Vagina (tissue), 2 donors: ENCODE results near the gene OAS2. TPM values are rescaled to one million over a fixed set of nuclear protein-coding genes. Genes with fewer than 3 reads are reported as not detected.

Experiments
- DNase-seq, 2 donors: peaks; one replicate each; pipeline ENCODE4 v3.0.0-alpha.2; 2017; ENCODE audit errors: extremely low spot score in 2 of 2
- H3K27ac ChIP-seq: fragments of 200-600 bp; sonication (generic); one replicate; pipeline ENCODE4 v1.5.1; 2019
- H3K27me3 ChIP-seq: fragments of 200-600 bp; sonication (generic); one replicate; pipeline ENCODE4 v1.5.1; 2019
- H3K36me3 ChIP-seq, 2 donors: fragments of 200-600 bp; sonication (generic); one replicate each; pipeline ENCODE4 v1.5.1; 2017 to 2019
- H3K4me1 ChIP-seq: fragments of 200-600 bp; sonication (generic); one replicate; pipeline ENCODE4 v1.5.1; 2019
- H3K4me3 ChIP-seq, 2 donors: fragments of 200-600 bp; sonication (generic); 1 replicate in 1 of 2; 2 replicates in 1 of 2; pipeline ENCODE4 v1.5.1; 2016 to 2019
- H3K9me3 ChIP-seq: fragments of 200-600 bp; sonication (generic); one replicate; pipeline ENCODE4 v1.5.1; 2019
- POLR2A ChIP-seq, 2 donors: fragments of 450-650 bp; IDR thresholded peaks; one replicate each; pipeline ENCODE4 v1.6.1; 2017; ENCODE audit warnings: antibody characterized with exemption in 2 of 2, mild to moderate bottlenecking in 2 of 2, moderate library complexity in 2 of 2
- POLR2AphosphoS5 ChIP-seq, 2 donors: sonication (generic); formaldehyde crosslinking; IDR thresholded peaks; one replicate each; pipeline ENCODE4 v1.9.0; 2017; ENCODE audit warnings: antibody characterized with exemption in 2 of 2, mild to moderate bottlenecking in 2 of 2, low read depth in 1 of 2; ENCODE audit not compliant: insufficient read depth in 1 of 2
- intact Hi-C: fragments of 100-400 bp; cut with DNase I; formaldehyde crosslinking; loops from one replicate; pipeline ENCODE4 v1.15.1; 2023
- total RNA-seq: library from RNA; depleted of rRNA; stranded (reverse); fragments of >200 nt; gene quantifications from one replicate; pipeline ENCODE4 v1.2.3, GENCODE V29; 2016
- TF ChIP-seq, protein P1 (sequence below), 3 experiments: fragments of 450-650 bp in 2 of 3; fragments of 200-600 bp in 1 of 3; sonication (generic) in 1 of 3; IDR thresholded peaks; one replicate each; pipeline ENCODE4 v1.5.1; 2017 to 2019; ENCODE audit warnings: antibody characterized with exemption in 3 of 3, mild to moderate bottlenecking in 2 of 3, moderate library complexity in 2 of 3

Gene OAS2
- total RNA-seq, 1 donor from 2014 or later, result 14.0 TPM

DNA sequence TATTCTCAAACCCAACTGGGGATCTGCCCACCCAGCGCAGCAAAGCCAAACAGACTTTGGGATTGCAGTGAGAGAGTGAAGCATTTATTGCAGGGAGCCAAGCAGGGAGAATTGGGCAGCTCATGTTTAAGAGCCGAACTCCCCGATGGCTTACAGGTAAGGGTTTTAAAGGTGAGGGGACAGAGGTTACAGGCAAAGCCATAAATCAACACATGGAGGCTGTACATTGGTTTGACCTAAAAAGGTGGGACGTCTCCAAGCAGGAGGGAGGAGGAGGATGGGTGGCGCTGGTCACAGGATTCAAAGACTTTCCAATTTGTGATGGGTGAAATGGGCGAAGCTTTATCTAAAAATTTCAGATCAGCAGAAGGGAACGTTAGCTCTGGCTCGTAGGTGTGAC lies 18.2 kb downstream of the OAS2 start:
- intact Hi-C loops, result no loop called here
- no peak for TF ChIP-seq POLR2A (IDR thresholded peaks at IDR 0.05)
- TF ChIP-seq POLR2AphosphoS5 (IDR thresholded peaks at IDR 0.05; ENCODE audit: insufficient read depth in 1 of 2, low read depth in 1 of 2), result no peak
- TF ChIP-seq, protein P1, sequence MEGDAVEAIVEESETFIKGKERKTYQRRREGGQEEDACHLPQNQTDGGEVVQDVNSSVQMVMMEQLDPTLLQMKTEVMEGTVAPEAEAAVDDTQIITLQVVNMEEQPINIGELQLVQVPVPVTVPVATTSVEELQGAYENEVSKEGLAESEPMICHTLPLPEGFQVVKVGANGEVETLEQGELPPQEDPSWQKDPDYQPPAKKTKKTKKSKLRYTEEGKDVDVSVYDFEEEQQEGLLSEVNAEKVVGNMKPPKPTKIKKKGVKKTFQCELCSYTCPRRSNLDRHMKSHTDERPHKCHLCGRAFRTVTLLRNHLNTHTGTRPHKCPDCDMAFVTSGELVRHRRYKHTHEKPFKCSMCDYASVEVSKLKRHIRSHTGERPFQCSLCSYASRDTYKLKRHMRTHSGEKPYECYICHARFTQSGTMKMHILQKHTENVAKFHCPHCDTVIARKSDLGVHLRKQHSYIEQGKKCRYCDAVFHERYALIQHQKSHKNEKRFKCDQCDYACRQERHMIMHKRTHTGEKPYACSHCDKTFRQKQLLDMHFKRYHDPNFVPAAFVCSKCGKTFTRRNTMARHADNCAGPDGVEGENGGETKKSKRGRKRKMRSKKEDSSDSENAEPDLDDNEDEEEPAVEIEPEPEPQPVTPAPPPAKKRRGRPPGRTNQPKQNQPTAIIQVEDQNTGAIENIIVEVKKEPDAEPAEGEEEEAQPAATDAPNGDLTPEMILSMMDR (IDR thresholded peaks at IDR 0.05), result no peak

DNA sequence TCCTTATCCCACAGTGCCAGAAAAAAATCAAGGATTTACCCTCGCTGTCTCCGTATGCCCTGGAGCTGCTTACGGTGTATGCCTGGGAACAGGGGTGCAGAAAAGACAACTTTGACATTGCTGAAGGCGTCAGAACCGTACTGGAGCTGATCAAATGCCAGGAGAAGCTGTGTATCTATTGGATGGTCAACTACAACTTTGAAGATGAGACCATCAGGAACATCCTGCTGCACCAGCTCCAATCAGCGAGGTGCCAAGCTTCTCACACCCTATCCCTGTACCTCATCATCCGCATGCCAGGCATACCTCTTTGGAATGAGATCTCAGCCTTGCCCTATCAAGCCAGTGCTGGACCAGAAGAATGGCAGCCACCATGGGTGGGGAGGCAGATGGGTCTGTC lies 19.2 kb downstream of the OAS2 start:
- intact Hi-C loops, result no loop called here
- H3K27me3 ChIP-seq, result no peaks in the 10 kb centered on the region
- peak; percentile 34 to 56 for DNase-seq

More for the DNA sequence above, 18.2 kb downstream of the OAS2 start:
- H3K4me1 ChIP-seq, result no peaks in the 10 kb centered on the region
- peak; percentile 28 to 60 for DNase-seq
- no peaks in the 10 kb centered on the region for H3K27me3 ChIP-seq
- H3K4me3 ChIP-seq, result no peak overlapping the region
- H3K27ac ChIP-seq, result no peak overlapping the region
- peaks cover 0 to 39% of the 10 kb centered on the region in 2 donors for H3K36me3 ChIP-seq
- no peaks in the 10 kb centered on the region for H3K9me3 ChIP-seq

DNA sequence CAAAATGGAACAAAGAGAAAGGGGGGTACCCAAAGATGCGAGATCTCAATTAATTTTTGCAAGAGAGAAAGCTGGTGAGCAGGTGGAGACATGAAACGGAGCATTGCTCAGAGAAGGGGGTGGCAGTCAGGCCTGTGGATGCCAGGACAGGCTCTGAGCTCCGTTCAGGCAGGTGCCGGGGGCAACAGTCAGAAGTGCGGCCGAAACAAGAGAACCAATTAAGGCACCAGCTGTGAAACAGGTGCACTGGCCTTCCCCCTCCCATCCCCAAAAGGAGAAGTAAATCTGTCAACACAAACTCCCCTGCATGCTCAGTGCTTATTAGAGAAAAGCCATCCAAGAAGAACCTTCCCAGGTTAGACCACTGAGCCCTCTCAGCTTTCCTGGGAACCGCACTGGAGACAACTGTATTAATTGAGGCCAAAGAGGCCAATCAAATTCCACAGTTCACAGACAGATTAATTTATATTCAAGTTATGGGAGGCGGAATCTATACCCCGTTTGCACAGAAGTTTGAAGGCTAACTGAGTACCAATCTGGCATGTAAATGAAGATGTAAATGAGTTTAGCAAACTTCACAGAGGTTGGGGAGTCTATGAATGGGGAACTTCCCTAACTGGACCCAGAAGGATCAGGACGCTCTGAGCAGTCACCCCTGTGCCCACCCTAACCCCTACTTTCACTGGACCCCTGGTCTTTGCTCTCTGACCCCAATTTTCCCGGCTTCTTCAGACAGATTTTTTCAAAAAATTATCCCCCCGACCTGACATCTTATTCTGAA lies 20.9 kb downstream of the OAS2 start:
- TF ChIP-seq POLR2AphosphoS5 (IDR thresholded peaks at IDR 0.05; ENCODE audit: insufficient read depth in 1 of 2, low read depth in 1 of 2), result no peak
- TF ChIP-seq, protein P1 (IDR thresholded peaks at IDR 0.05), result no peak
- TF ChIP-seq POLR2A (IDR thresholded peaks at IDR 0.05), result no peak
- H3K4me3 ChIP-seq, result no peak overlapping the region
- H3K4me1 ChIP-seq, result no peaks in the 10 kb centered on the region
- peak; percentile 49 to 61 for DNase-seq
- H3K36me3 ChIP-seq, result peaks cover 0 to 39% of the 10 kb centered on the region in 2 donors
- H3K27me3 ChIP-seq, result no peaks in the 10 kb centered on the region
- no peaks in the 10 kb centered on the region for H3K9me3 ChIP-seq
- H3K27ac ChIP-seq, result no peak overlapping the region
- intact Hi-C loops, result no loop called here

More for the DNA sequence above, 19.2 kb downstream of the OAS2 start:
- no peak for TF ChIP-seq POLR2A (IDR thresholded peaks at IDR 0.05)
- TF ChIP-seq, protein P1 (IDR thresholded peaks at IDR 0.05), result no peak
- TF ChIP-seq POLR2AphosphoS5 (IDR thresholded peaks at IDR 0.05; ENCODE audit: insufficient read depth in 1 of 2, low read depth in 1 of 2), result no peak
- Histone ChIP-seq H3K4me3 (no peak overlapping the region), H3K27ac (no peak overlapping the region), H3K9me3 (no peaks in the 10 kb centered on the region), H3K36me3 (peaks cover 0 to 39% of the 10 kb centered on the region in 2 donors), H3K4me1 (no peaks in the 10 kb centered on the region)

DNA sequence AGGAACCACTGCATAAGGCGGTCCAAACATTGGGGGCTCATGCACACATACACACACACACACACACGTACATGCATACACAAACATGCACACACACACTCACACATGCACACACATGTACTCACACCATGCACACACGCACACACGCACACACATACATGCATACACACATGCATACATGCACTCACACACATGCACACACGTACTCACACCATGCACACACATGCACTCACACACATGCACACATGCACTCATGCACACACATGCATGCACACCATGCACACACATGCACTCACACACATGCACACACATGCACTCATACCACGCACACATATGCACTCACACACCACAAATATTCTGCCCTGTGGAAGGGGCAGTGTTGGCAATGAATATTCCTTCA lies 22.1 kb downstream of the OAS2 start:
- Histone ChIP-seq H3K9me3 (no peaks in the 10 kb centered on the region), H3K4me1 (no peaks in the 10 kb centered on the region), H3K4me3 (no peak overlapping the region), H3K27ac (no peak overlapping the region), H3K36me3 (peaks cover 0 to 46% of the 10 kb centered on the region in 2 donors), H3K27me3 (no peaks in the 10 kb centered on the region)
- peak in 1 of 2 donors; percentile 54 for DNase-seq
- no peak for TF ChIP-seq POLR2A (IDR thresholded peaks at IDR 0.05)
- TF ChIP-seq, protein P1 (IDR thresholded peaks at IDR 0.05), result no peak
- no peak for TF ChIP-seq POLR2AphosphoS5 (IDR thresholded peaks at IDR 0.05; ENCODE audit: insufficient read depth in 1 of 2, low read depth in 1 of 2)
- intact Hi-C loops, result no loop called here

DNA sequence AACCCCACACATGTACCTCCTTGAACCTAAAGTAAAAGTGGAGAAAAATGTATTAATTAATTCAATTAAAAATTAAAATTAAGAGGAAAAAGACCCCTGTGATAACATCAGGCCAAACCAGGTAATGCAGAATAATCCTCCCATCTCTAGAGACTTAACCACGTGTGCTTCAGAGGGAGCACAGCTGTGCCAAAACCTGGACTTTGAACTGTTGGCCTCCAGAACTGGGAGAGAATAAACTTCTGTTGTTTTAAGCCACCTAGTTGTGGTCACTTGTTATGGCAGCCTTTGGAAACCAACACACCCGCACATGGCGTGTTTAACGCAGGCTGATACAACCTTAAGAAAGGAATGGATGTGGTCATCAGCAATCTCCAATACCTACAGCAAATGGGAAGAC lies 23.8 kb downstream of the OAS2 start:
- Histone ChIP-seq H3K9me3 (no peaks in the 10 kb centered on the region), H3K27ac (no peak overlapping the region), H3K4me3 (no peak overlapping the region), H3K27me3 (no peaks in the 10 kb centered on the region), H3K36me3 (peaks cover 0 to 37% of the 10 kb centered on the region in 2 donors), H3K4me1 (no peaks in the 10 kb centered on the region)
- peak in 1 of 2 donors; percentile 54 for DNase-seq
- TF ChIP-seq, protein P1 (IDR thresholded peaks at IDR 0.05), result no peak
- no peak for TF ChIP-seq POLR2AphosphoS5 (IDR thresholded peaks at IDR 0.05; ENCODE audit: insufficient read depth in 1 of 2, low read depth in 1 of 2)
- TF ChIP-seq POLR2A (IDR thresholded peaks at IDR 0.05), result no peak
- intact Hi-C loops, result no loop called here
